IMR-90 (cell line): ENCODE results near the gene CD68.

ENCODE experiments used
- BHLHE40 ChIP-seq: fragments of 150-350 bp; IDR thresholded peaks from 2 replicates; pipeline ENCODE4 v1.6.1; 2016; ENCODE audit warnings: mild to moderate bottlenecking, low read depth, low read length
- CTCF ChIP-seq: conservative IDR thresholded peaks from 2 replicates; pipeline ENCODE4 v1.5.1; 2012; ENCODE audit warnings: mild to moderate bottlenecking, low read depth, low read length, improper control_type of control experiment
- MAZ ChIP-seq: IDR thresholded peaks from 2 replicates; pipeline ENCODE4 v1.6.1; 2012; ENCODE audit warnings: low read depth, mild to moderate bottlenecking, low read length, improper control_type of control experiment, moderate library complexity, borderline replicate concordance
- POLR2A ChIP-seq: IDR thresholded peaks from 2 replicates; pipeline ENCODE4 v1.6.1; 2012; ENCODE audit warnings: mild to moderate bottlenecking, low read depth, low read length
- RAD21 ChIP-seq: IDR thresholded peaks from 2 replicates; pipeline ENCODE4 v1.6.1; 2012; ENCODE audit warnings: low read length, improper control_type of control experiment

- TF ChIP-seq MAZ (no peak), POLR2A (no peak), CTCF (no peak), RAD21 (no peak), BHLHE40 (no peak)
These were observed 1.9 kb upstream of the CD68 start for GRCh38 chr17:7577327-7578199.
